Gastroesophageal sphincter (tissue), 3 donors: ENCODE data around the gene FNIP2.

Experiments
- EP300 ChIP-seq: sonication (generic); formaldehyde crosslinking; IDR thresholded peaks from one replicate; pipeline ENCODE4 v1.6.1; 2017; ENCODE audit warnings: antibody characterized with exemption, mild to moderate bottlenecking
- POLR2A ChIP-seq, 2 donors: fragments of 450-650 bp; IDR thresholded peaks; one replicate each; pipeline ENCODE4 v1.6.1; 2017; ENCODE audit warnings: antibody characterized with exemption in 2 of 2, mild to moderate bottlenecking in 2 of 2, moderate library complexity in 1 of 2
- POLR2AphosphoS5 ChIP-seq: sonication (generic); formaldehyde crosslinking; IDR thresholded peaks from one replicate; pipeline ENCODE4 v1.6.1; 2017; ENCODE audit warnings: antibody characterized with exemption
- TF ChIP-seq, protein P1 (sequence below), 4 experiments: fragments of 200-600 bp in 2 of 4; fragments of 450-650 bp in 2 of 4; sonication (generic) in 1 of 4; IDR thresholded peaks; one replicate each; pipeline ENCODE4 v1.5.1; 2017 to 2019; ENCODE audit warnings: antibody characterized with exemption in 4 of 4, mild to moderate bottlenecking in 2 of 4, moderate library complexity in 2 of 4

DNA sequence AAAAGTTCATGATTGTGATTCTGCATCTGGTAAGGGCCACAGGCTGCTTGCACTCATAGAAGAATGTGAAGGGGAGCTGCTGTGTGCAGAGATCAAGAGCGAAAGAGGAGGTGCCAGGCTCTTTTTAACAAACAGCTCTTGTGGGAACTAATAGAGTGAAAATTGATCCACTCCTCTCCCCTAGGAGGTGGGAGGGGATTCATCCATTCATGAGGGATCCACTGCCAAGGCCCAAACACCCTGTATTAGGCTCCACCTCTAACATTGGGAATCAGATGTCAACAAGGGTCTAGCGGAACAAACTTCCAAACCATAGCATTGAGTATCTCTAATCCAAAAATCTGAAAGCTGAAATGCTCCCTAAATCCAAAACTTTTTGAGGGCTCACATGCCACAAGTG, 29.2 kb upstream of the FNIP2 start:
- TF ChIP-seq, protein P1, sequence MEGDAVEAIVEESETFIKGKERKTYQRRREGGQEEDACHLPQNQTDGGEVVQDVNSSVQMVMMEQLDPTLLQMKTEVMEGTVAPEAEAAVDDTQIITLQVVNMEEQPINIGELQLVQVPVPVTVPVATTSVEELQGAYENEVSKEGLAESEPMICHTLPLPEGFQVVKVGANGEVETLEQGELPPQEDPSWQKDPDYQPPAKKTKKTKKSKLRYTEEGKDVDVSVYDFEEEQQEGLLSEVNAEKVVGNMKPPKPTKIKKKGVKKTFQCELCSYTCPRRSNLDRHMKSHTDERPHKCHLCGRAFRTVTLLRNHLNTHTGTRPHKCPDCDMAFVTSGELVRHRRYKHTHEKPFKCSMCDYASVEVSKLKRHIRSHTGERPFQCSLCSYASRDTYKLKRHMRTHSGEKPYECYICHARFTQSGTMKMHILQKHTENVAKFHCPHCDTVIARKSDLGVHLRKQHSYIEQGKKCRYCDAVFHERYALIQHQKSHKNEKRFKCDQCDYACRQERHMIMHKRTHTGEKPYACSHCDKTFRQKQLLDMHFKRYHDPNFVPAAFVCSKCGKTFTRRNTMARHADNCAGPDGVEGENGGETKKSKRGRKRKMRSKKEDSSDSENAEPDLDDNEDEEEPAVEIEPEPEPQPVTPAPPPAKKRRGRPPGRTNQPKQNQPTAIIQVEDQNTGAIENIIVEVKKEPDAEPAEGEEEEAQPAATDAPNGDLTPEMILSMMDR (IDR thresholded peaks at IDR 0.05), result no peak
- TF ChIP-seq POLR2A (IDR thresholded peaks at IDR 0.05), result no peak
- TF ChIP-seq POLR2AphosphoS5, result no peak
- TF ChIP-seq EP300, result no peak
